IMR-90 (cell line): Measurements from ENCODE around the gene STXBP6. TPM values are rescaled to one million over a fixed set of nuclear protein-coding genes. Genes with fewer than 3 reads are reported as not detected.
A peak's percentile ranks its signal among the peaks of the same experiment; 100 is the strongest.
"Not testable (repeated sequence)": the region's sequence is repeated elsewhere in the genome, so short reads cannot be mapped to it uniquely, and the experiment has no call there.

Experiments
- ATAC-seq: fragments of 200-7000 bp; cut with Tn5 transposase; 2 replicates; pipeline ENCODE4 v1.9.1; 2020; ENCODE audit warnings: low read depth, mild to moderate bottlenecking, moderate library complexity
- BruUV-seq: library from RNA; stranded (reverse); fragments of 400-500 nt; replicated peaks from 2 replicates; lab custom pipeline; 2021; lab: Mats Ljungman, UMichigan
- CTCF ChIA-PET: fragments of 300-600 bp; formaldehyde crosslinking; extraction: SDS; loops from one replicate; lab custom pipeline; 2021; ENCODE audit warnings: antibody characterized with exemption; lab: Yijun Ruan, JAX
- POLR2A ChIA-PET: fragments of 300-600 bp; sonication (Branson Sonifier 250); formaldehyde crosslinking; loops from one replicate; lab custom pipeline; 2022; ENCODE audit warnings: antibody characterized with exemption; ENCODE audit not compliant: unreplicated experiment; lab: Charles Lee
- DNase-seq: peaks from one replicate; pipeline ENCODE4 v3.0.0; 2013
- H2AFZ ChIP-seq: replicated peaks from 2 replicates; pipeline ENCODE3; 2013; ENCODE audit warnings: low read length, mild to moderate bottlenecking; ENCODE audit not compliant: poor library complexity
- H2AK5ac ChIP-seq: 2 replicates; pipeline ENCODE4 v1.6.1; 2013; ENCODE audit warnings: low read depth, low read length, inconsistent platforms
- H2AK9ac ChIP-seq: replicated peaks from 2 replicates; pipeline ENCODE3; 2013; ENCODE audit warnings: mild to moderate bottlenecking, low read depth, low read length, moderate library complexity; ENCODE audit not compliant: poor library complexity
- H2BK120ac ChIP-seq: 2 replicates; pipeline ENCODE4 v1.6.1; 2013; ENCODE audit warnings: low read depth, low read length, inconsistent platforms
- H2BK15ac ChIP-seq: 3 replicates; pipeline ENCODE4 v1.6.1; 2013; ENCODE audit warnings: low read depth, low read length, inconsistent platforms
- H2BK20ac ChIP-seq: 2 replicates; pipeline ENCODE4 v1.6.1; 2013; ENCODE audit warnings: low read depth, mild to moderate bottlenecking, inconsistent platforms, low read length, moderate library complexity
- H2BK5ac ChIP-seq: 2 replicates; pipeline ENCODE4 v1.6.1; 2013; ENCODE audit warnings: mild to moderate bottlenecking, low read depth, low read length, inconsistent platforms; ENCODE audit not compliant: poor library complexity, severe bottlenecking
- H3K14ac ChIP-seq: replicated peaks from 2 replicates; pipeline ENCODE4 v1.6.1; 2013; ENCODE audit warnings: low read depth, low read length, inconsistent platforms
- H3K18ac ChIP-seq: 2 replicates; pipeline ENCODE4 v1.6.1; 2013; ENCODE audit warnings: low read depth, low read length, control low read depth
- H3K23ac ChIP-seq: 2 replicates; pipeline ENCODE4 v1.6.1; 2013; ENCODE audit warnings: low read depth, low read length, inconsistent platforms
- H3K27ac ChIP-seq: 2 replicates; pipeline ENCODE4 v1.5.1; 2013; ENCODE audit warnings: mild to moderate bottlenecking, control low read depth, low read length; ENCODE audit not compliant: insufficient read depth
- H3K27me3 ChIP-seq: 2 replicates; pipeline ENCODE4 v1.6.1; 2013; ENCODE audit warnings: low read length; ENCODE audit not compliant: control insufficient read depth, insufficient read depth
- H3K36me3 ChIP-seq: 2 replicates; pipeline ENCODE4 v1.6.1; 2013; ENCODE audit warnings: low read length, mixed read lengths; ENCODE audit not compliant: control insufficient read depth, insufficient read depth
- H3K4ac ChIP-seq: 2 replicates; pipeline ENCODE4 v1.6.1; 2013; ENCODE audit warnings: low read depth, low read length, inconsistent platforms
- H3K4me1 ChIP-seq: 2 replicates; pipeline ENCODE4 v1.6.1; 2013; ENCODE audit warnings: low read length, mixed read lengths; ENCODE audit not compliant: control insufficient read depth, insufficient read depth
- H3K4me2 ChIP-seq: 2 replicates; pipeline ENCODE4 v1.6.1; 2013; ENCODE audit warnings: low read depth, mild to moderate bottlenecking, control low read depth, low read length, moderate library complexity
- H3K4me3 ChIP-seq: 2 replicates; pipeline ENCODE4 v1.5.1; 2013; ENCODE audit warnings: low read depth, mild to moderate bottlenecking, control low read depth, low read length, moderate library complexity; ENCODE audit not compliant: insufficient read depth
- H3K56ac ChIP-seq: 2 replicates; pipeline ENCODE4 v1.6.1; 2013; ENCODE audit warnings: low read length, inconsistent platforms; ENCODE audit not compliant: insufficient read depth; ENCODE audit errors: extremely low read depth
- H3K79me1 ChIP-seq, 2 experiments: 2 replicates each; pipeline ENCODE4 v1.6.1; 2013; ENCODE audit warnings: low read length in 2 of 2, inconsistent platforms in 1 of 2, low read depth in 1 of 2
- H3K9ac ChIP-seq: 2 replicates; pipeline ENCODE4 v1.6.1; 2013; ENCODE audit warnings: low read depth, low read length, control low read depth
- H3K9me1 ChIP-seq: 2 replicates; pipeline ENCODE4 v1.6.1; 2013; ENCODE audit warnings: low read length, inconsistent platforms; ENCODE audit not compliant: insufficient read depth
- H3K9me3 ChIP-seq: 2 replicates; pipeline ENCODE4 v1.6.1; 2013; ENCODE audit warnings: low read length; ENCODE audit not compliant: control insufficient read depth, insufficient read depth
- H4K20me1 ChIP-seq: 2 replicates; pipeline ENCODE4 v1.6.1; 2013; ENCODE audit warnings: low read length, inconsistent platforms; ENCODE audit not compliant: insufficient read depth
- H4K5ac ChIP-seq: 2 replicates; pipeline ENCODE4 v1.6.1; 2013; ENCODE audit warnings: mild to moderate bottlenecking, low read depth, low read length, control low read depth
- H4K8ac ChIP-seq, 2 experiments: 2 replicates each; pipeline ENCODE4 v1.6.1; 2013; ENCODE audit warnings: low read depth in 2 of 2, low read length in 2 of 2, control low read depth in 1 of 2, inconsistent platforms in 1 of 2
- H4K91ac ChIP-seq: 2 replicates; pipeline ENCODE4 v1.6.1; 2013; ENCODE audit warnings: low read depth, low read length, inconsistent platforms; ENCODE audit not compliant: insufficient read depth
- CEBPB ChIP-seq: IDR thresholded peaks from 2 replicates; pipeline ENCODE4 v1.6.1; 2012; ENCODE audit warnings: low read depth, low read length, improper control_type of control experiment
- FOS ChIP-seq: fragments of 150-350 bp; IDR thresholded peaks from 2 replicates; pipeline ENCODE4 v1.6.1; 2016; ENCODE audit warnings: low read depth, low read length
- WGBS, 2 experiments: methylation state at CpG; one replicate each; pipeline versions ENCODE4 v1.1.5 to v1.1.7; 2013; ENCODE audit warnings: missing lambda C conversion rate in 2 of 2; ENCODE audit not compliant: insufficient read length in 1 of 2; ENCODE audit errors: extremely low coverage in 2 of 2; 5-methylcytosine and 5-hydroxymethylcytosine counted together
- dilution Hi-C: fragments of 300-500 bp; cut with HindIII; formaldehyde crosslinking; loops from one replicate; pipeline ENCODE4 v1.14.3; 2018; ENCODE audit warnings: low sequenced_read_pairs; ENCODE audit not compliant: unreplicated experiment
- in situ Hi-C: fragments of 300-500 bp; cut with MboI; formaldehyde crosslinking; loops from 3 replicates; pipeline ENCODE4 v1.14.3; 2019; ENCODE audit warnings: low sequenced_read_pairs, inconsistent platforms, mixed read lengths
- intact Hi-C: fragments of 100-400 bp; cut with micrococcal nuclease; formaldehyde crosslinking; loops from 2 replicates; pipeline ENCODE4 v1.10.0; 2022
- polyA plus RNA-seq, 3 experiments: library from polyadenylated mRNA; depleted of rRNA; stranded (reverse); fragments of >200 nt; gene quantifications; 2 replicates each; pipeline ENCODE4 v1.2.3, GENCODE V29; 2012; ENCODE audit warnings: low replicate concordance in 1 of 3
- total RNA-seq: library from RNA; depleted of rRNA; stranded (reverse); fragments of >200 nt; gene quantifications from 2 replicates; pipeline ENCODE4 v1.2.3, GENCODE V29; 2012
- TF ChIP-seq, protein P1 (sequence below): fragments of 150-350 bp; IDR thresholded peaks from 2 replicates; pipeline ENCODE4 v1.6.1; 2017; ENCODE audit warnings: mild to moderate bottlenecking, antibody characterized with exemption, low read length, low read depth

STXBP6 gene
- total and polyA plus RNA-seq, 2 of the 4 experiments (the other 2 are of a cell fraction) = 14.2 to 14.3 TPM

GRCh38 chr14:24837280-24838046 lies 212.5 kb downstream of the STXBP6 start:
- no peak overlapping the region for H3K4ac ChIP-seq
- in situ Hi-C loops (no loop called here), intact Hi-C loops (no loop called here), dilution Hi-C loops (no loop called here)
- no peak overlapping the region for H2BK5ac ChIP-seq
- H4K5ac ChIP-seq = no peak overlapping the region
- DNase-seq (peak; percentile 53), ATAC-seq (peak; percentile 95)
- H3K14ac ChIP-seq = no peak overlapping the region
- no peaks in the 10 kb centered on the region for H3K9me1 ChIP-seq
- H2BK20ac ChIP-seq = no peak overlapping the region
- ChIA-PET CTCF (interaction anchor here (1.5 kb wide), 1 partner anchor 13 kb away, joined by 5 read pairs; no protein-coding TSS in a partner anchor), POLR2A (no interaction called here)
- no peak overlapping the region for H3K56ac ChIP-seq
- no CpG with 5 or more reads among the region's 3 CpGs for WGBS, 2 experiments
- H3K27me3 ChIP-seq = no peaks in the 10 kb centered on the region
- no peaks in the 10 kb centered on the region for H3K36me3 ChIP-seq
- H2AK9ac ChIP-seq = no peak overlapping the region
- H3K4me3 ChIP-seq = no peak overlapping the region
- no peak overlapping the region for H3K18ac ChIP-seq
- H2BK120ac ChIP-seq = no peak overlapping the region
- no peak overlapping the region for H3K27ac ChIP-seq
- no peaks in the 10 kb centered on the region for H3K9me3 ChIP-seq
- H3K9ac ChIP-seq = no peak overlapping the region
- H3K4me1 ChIP-seq = 0 out of 2 replicates have a peak, but pooled peaks cover 3% of the 10 kb centered on the region
- no peak overlapping the region for H2AFZ ChIP-seq
- H3K79me1 ChIP-seq = no peaks in the 10 kb centered on the region
- H4K8ac ChIP-seq = no peak overlapping the region
- H2BK15ac ChIP-seq = no peak overlapping the region
- H3K23ac ChIP-seq = no peak overlapping the region
- no TSS peak for BruUV-seq
- H4K91ac ChIP-seq = no peak overlapping the region
- H4K20me1 ChIP-seq = no peaks in the 10 kb centered on the region
- H3K4me2 ChIP-seq = no peak overlapping the region
- no peak overlapping the region for H2AK5ac ChIP-seq
- TF ChIP-seq, protein P1, sequence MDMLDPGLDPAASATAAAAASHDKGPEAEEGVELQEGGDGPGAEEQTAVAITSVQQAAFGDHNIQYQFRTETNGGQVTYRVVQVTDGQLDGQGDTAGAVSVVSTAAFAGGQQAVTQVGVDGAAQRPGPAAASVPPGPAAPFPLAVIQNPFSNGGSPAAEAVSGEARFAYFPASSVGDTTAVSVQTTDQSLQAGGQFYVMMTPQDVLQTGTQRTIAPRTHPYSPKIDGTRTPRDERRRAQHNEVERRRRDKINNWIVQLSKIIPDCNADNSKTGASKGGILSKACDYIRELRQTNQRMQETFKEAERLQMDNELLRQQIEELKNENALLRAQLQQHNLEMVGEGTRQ = no peak
- TF ChIP-seq FOS (0 out of 2 replicates have a peak, but pooled peaks have one; percentile 29), CEBPB (peak; percentile 34; the same call in 1 of the 2 replicates)

DNA sequence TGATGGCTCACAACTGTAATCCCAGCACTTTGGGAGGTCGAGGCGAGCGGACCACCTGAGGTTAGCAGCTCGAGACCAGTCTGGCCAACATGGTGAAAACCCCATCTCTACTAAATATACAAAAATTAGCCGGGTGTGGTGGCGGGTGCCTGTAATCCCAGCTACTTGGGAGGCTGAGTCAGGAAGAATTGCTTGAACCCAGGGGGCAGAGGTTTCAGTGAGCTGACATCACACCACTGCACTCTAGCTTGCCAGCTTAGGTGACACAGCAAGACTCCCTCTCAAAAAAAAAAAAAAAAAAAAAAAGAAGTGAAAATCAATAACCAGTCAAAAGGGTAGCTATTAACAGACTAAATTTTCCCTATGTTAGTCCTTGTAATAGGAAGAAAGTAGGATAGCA lies 213.6 kb downstream of the STXBP6 start:
- H3K36me3 ChIP-seq, H3K14ac ChIP-seq, H3K27me3 ChIP-seq, intact Hi-C loops, in situ Hi-C loops, H3K23ac ChIP-seq, H3K4ac ChIP-seq, H2BK5ac ChIP-seq, H2AFZ ChIP-seq, H4K91ac ChIP-seq, BruUV-seq, H3K9me3 ChIP-seq, POLR2A ChIA-PET, H4K20me1 ChIP-seq, H2AK9ac ChIP-seq, H3K4me3 ChIP-seq, H3K4me1 ChIP-seq, H4K8ac ChIP-seq, H3K4me2 ChIP-seq, H2BK15ac ChIP-seq, H3K27ac ChIP-seq, H2AK5ac ChIP-seq, DNase-seq, H2BK120ac ChIP-seq, H4K5ac ChIP-seq, H3K56ac ChIP-seq, H3K79me1 ChIP-seq, H3K18ac ChIP-seq, ATAC-seq, H2BK20ac ChIP-seq, H3K9me1 ChIP-seq, dilution Hi-C loops, H3K9ac ChIP-seq: not testable (repeated sequence)
- CTCF ChIA-PET = interaction anchor here (0.6 to 1.5 kb wide), 2 partner anchors 12 to 28 kb away, joined by 3 to 5 read pairs; no protein-coding TSS in a partner anchor
- no CpG with 5 or more reads among the region's 6 CpGs for WGBS, 2 experiments
